PFSK-1 (cell line): ENCODE measurements around the gene MRPL58.

Experiments
- FOXP2 ChIP-seq: optimal IDR thresholded peaks from 2 replicates; pipeline ENCODE3; 2011; ENCODE audit warnings: borderline replicate concordance, control low read depth, inconsistent platforms; ENCODE audit not compliant: insufficient read depth; ENCODE audit errors: extremely low read length, extremely low read depth
- POLR2AphosphoS5 ChIP-seq: IDR thresholded peaks from 2 replicates; pipeline ENCODE4 v1.6.1; 2012; ENCODE audit warnings: low read depth, mild to moderate bottlenecking, control low read depth, low read length, moderate library complexity
- REST ChIP-seq, 2 experiments: IDR thresholded peaks; 2 replicates each; pipeline versions ENCODE4 v1.6.1 to v1.8.0; 2011 to 2012; ENCODE audit warnings: low read depth in 2 of 2, low read length in 2 of 2, control low read depth in 1 of 2, inconsistent platforms in 1 of 2, mild to moderate bottlenecking in 1 of 2, moderate library complexity in 1 of 2; ENCODE audit not compliant: insufficient read depth in 1 of 2
- SIN3A ChIP-seq: IDR thresholded peaks from 2 replicates; pipeline ENCODE4 v1.6.1; 2012; ENCODE audit warnings: mild to moderate bottlenecking, low read length, moderate library complexity, borderline replicate concordance; ENCODE audit not compliant: insufficient read depth
- TAF1 ChIP-seq: IDR thresholded peaks from 2 replicates; pipeline ENCODE4 v1.6.1; 2012; ENCODE audit warnings: low read length, control low read depth, borderline replicate concordance; ENCODE audit not compliant: insufficient read depth

MRPL58 gene

GRCh38 chr17:74972973-74973328 lies 39.5 kb upstream of the MRPL58 start:
- no peak for TF ChIP-seq SIN3A

- TF ChIP-seq REST (IDR thresholded peaks at IDR 0.05; ENCODE audit: insufficient read depth in 1 of 2, low read depth in 2 of 2, low read length in 2 of 2) (no peak), FOXP2 (no peak), SIN3A (no peak), TAF1 (no peak), POLR2AphosphoS5 (no peak)
These were observed 36.5 kb upstream of the MRPL58 start for GRCh38 chr17:74975943-74976342.

- TF ChIP-seq SIN3A (no peak), TAF1 (no peak), POLR2AphosphoS5 (no peak), REST (IDR thresholded peaks at IDR 0.05; ENCODE audit: insufficient read depth in 1 of 2, low read depth in 2 of 2, low read length in 2 of 2) (no peak), FOXP2 (no peak)
These were observed 34.7 kb upstream of the MRPL58 start for GRCh38 chr17:74977802-74978201.

- TF ChIP-seq FOXP2, result no peak
- no peak for TF ChIP-seq POLR2AphosphoS5
- no peak for TF ChIP-seq REST (IDR thresholded peaks at IDR 0.05; ENCODE audit: insufficient read depth in 1 of 2, low read depth in 2 of 2, low read length in 2 of 2)
- no peak for TF ChIP-seq TAF1
- no peak for TF ChIP-seq SIN3A
These were observed 34.2 kb upstream of the MRPL58 start for GRCh38 chr17:74978240-74978639.

GRCh38 chr17:74979408-74980146 lies 32.9 kb upstream of the MRPL58 start:
- TF ChIP-seq SIN3A (no peak), REST (IDR thresholded peaks at IDR 0.05; ENCODE audit: insufficient read depth in 1 of 2, low read depth in 2 of 2, low read length in 2 of 2) (no peak), TAF1 (no peak), POLR2AphosphoS5 (no peak), FOXP2 (no peak)
